ENCODE measurements around the gene ZDHHC21.

ZDHHC21 gene

GRCh38 chr9:14608540-14608939, 84.7 kb downstream of the ZDHHC21 start:
- no peak overlapping the region for H3K27ac Mint-ChIP-seq
- no peak for DNase-seq
- H3K4me1 Mint-ChIP-seq (ENCODE audit: low read depth), result no peaks in the 10 kb centered on the region
- H3K36me3 Mint-ChIP-seq (ENCODE audit: low read depth), result peaks cover 9% of the 10 kb centered on the region
- no peaks in the 10 kb centered on the region for H3K9me3 Mint-ChIP-seq
- H3K4me3 Mint-ChIP-seq, result no peak overlapping the region
- H3K27me3 Mint-ChIP-seq, result no peaks in the 10 kb centered on the region

- H3K27me3 Mint-ChIP-seq, result no peaks in the 10 kb centered on the region
- DNase-seq, result no peak
- H3K4me3 Mint-ChIP-seq, result no peak overlapping the region
- H3K4me1 Mint-ChIP-seq (ENCODE audit: low read depth), result no peaks in the 10 kb centered on the region
- H3K9me3 Mint-ChIP-seq, result peaks cover 23% of the 10 kb centered on the region
- H3K36me3 Mint-ChIP-seq (ENCODE audit: low read depth), result peaks cover 31% of the 10 kb centered on the region
- no peak overlapping the region for H3K27ac Mint-ChIP-seq
Observed at GRCh38 chr9:14597171-14597799, 95.9 kb downstream of the ZDHHC21 start.

GRCh38 chr9:14593406-14593805, 99.8 kb downstream of the ZDHHC21 start:
- no peak overlapping the region for H3K27ac Mint-ChIP-seq
- peaks cover 30% of the 10 kb centered on the region for H3K36me3 Mint-ChIP-seq (ENCODE audit: low read depth)
- H3K27me3 Mint-ChIP-seq, result no peaks in the 10 kb centered on the region
- H3K4me3 Mint-ChIP-seq, result no peak overlapping the region
- DNase-seq, result no peak
- H3K9me3 Mint-ChIP-seq, result peaks cover 8% of the 10 kb centered on the region
- no peaks in the 10 kb centered on the region for H3K4me1 Mint-ChIP-seq (ENCODE audit: low read depth)

GRCh38 chr9:14591411-14591810, 101.8 kb downstream of the ZDHHC21 start:
- H3K4me3 Mint-ChIP-seq, result no peak overlapping the region
- peaks cover 8% of the 10 kb centered on the region for H3K9me3 Mint-ChIP-seq
- peaks cover 31% of the 10 kb centered on the region for H3K36me3 Mint-ChIP-seq (ENCODE audit: low read depth)

GRCh38 chr9:14585730-14586473, 107.3 kb downstream of the ZDHHC21 start:
- H3K36me3 Mint-ChIP-seq (ENCODE audit: low read depth), result peaks cover 10% of the 10 kb centered on the region
- H3K4me1 Mint-ChIP-seq (ENCODE audit: low read depth), result peaks cover 12% of the 10 kb centered on the region
- H3K4me3 Mint-ChIP-seq, result no peak overlapping the region
- DNase-seq, result no peak
- H3K9me3 Mint-ChIP-seq, result peaks cover 5% of the 10 kb centered on the region
- H3K27me3 Mint-ChIP-seq, result peaks cover 9% of the 10 kb centered on the region
- no peak overlapping the region for H3K27ac Mint-ChIP-seq

More at GRCh38 chr9:14591411-14591810, 101.8 kb downstream of the ZDHHC21 start:
- Mint-ChIP-seq H3K27me3 (no peaks in the 10 kb centered on the region), H3K4me1 (ENCODE audit: low read depth) (no peaks in the 10 kb centered on the region), H3K27ac (no peak overlapping the region)
- no peak for DNase-seq

GRCh38 chr9:14584571-14584970, 108.7 kb downstream of the ZDHHC21 start:
- peaks cover 12% of the 10 kb centered on the region for H3K4me1 Mint-ChIP-seq (ENCODE audit: low read depth)
- DNase-seq, result no peak
- H3K36me3 Mint-ChIP-seq (ENCODE audit: low read depth), result peaks cover 10% of the 10 kb centered on the region
- H3K4me3 Mint-ChIP-seq, result no peak overlapping the region
- peaks cover 9% of the 10 kb centered on the region for H3K27me3 Mint-ChIP-seq
- no peak overlapping the region for H3K27ac Mint-ChIP-seq
- H3K9me3 Mint-ChIP-seq, result peaks cover 5% of the 10 kb centered on the region

- Mint-ChIP-seq H3K9me3 (peaks cover 12% of the 10 kb centered on the region), H3K4me3 (no peak overlapping the region), H3K4me1 (ENCODE audit: low read depth) (no peaks in the 10 kb centered on the region), H3K27me3 (peaks cover 10% of the 10 kb centered on the region), H3K36me3 (ENCODE audit: low read depth) (no peaks in the 10 kb centered on the region), H3K27ac (no peak overlapping the region)
- DNase-seq, result no peak
Observed at GRCh38 chr9:14578030-14578429, 115.2 kb downstream of the ZDHHC21 start.

GRCh38 chr9:14574173-14574572, 119.1 kb downstream of the ZDHHC21 start:
- H3K9me3 Mint-ChIP-seq, result peaks cover 15% of the 10 kb centered on the region
- no peak overlapping the region for H3K27ac Mint-ChIP-seq
- no peaks in the 10 kb centered on the region for H3K36me3 Mint-ChIP-seq (ENCODE audit: low read depth)
- H3K27me3 Mint-ChIP-seq, result peaks cover 4% of the 10 kb centered on the region
- no peaks in the 10 kb centered on the region for H3K4me1 Mint-ChIP-seq (ENCODE audit: low read depth)
- H3K4me3 Mint-ChIP-seq, result no peak overlapping the region
- no peak for DNase-seq

- Mint-ChIP-seq H3K27me3 (peaks cover 4% of the 10 kb centered on the region), H3K4me1 (ENCODE audit: low read depth) (no peaks in the 10 kb centered on the region), H3K4me3 (no peak overlapping the region), H3K36me3 (ENCODE audit: low read depth) (no peaks in the 10 kb centered on the region), H3K27ac (no peak overlapping the region), H3K9me3 (peaks cover 13% of the 10 kb centered on the region)
- DNase-seq, result no peak
Observed at GRCh38 chr9:14573319-14573718, 119.9 kb downstream of the ZDHHC21 start.

GRCh38 chr9:14565352-14566016, 127.7 kb downstream of the ZDHHC21 start:
- no peaks in the 10 kb centered on the region for H3K36me3 Mint-ChIP-seq (ENCODE audit: low read depth)

GRCh38 chr9:14563902-14564624, 129.2 kb downstream of the ZDHHC21 start:
- Mint-ChIP-seq H3K4me1 (ENCODE audit: low read depth) (peaks cover 9% of the 10 kb centered on the region), H3K9me3 (peaks cover 7% of the 10 kb centered on the region), H3K4me3 (no peak overlapping the region), H3K27ac (no peak overlapping the region), H3K36me3 (ENCODE audit: low read depth) (no peaks in the 10 kb centered on the region), H3K27me3 (peaks cover 9% of the 10 kb centered on the region)
- DNase-seq, result no peak

More at GRCh38 chr9:14565352-14566016, 127.7 kb downstream of the ZDHHC21 start:
- no peak overlapping the region for H3K27ac Mint-ChIP-seq
- peaks cover 13% of the 10 kb centered on the region for H3K9me3 Mint-ChIP-seq
- H3K4me1 Mint-ChIP-seq (ENCODE audit: low read depth), result peaks cover 4% of the 10 kb centered on the region
- no peak overlapping the region for H3K4me3 Mint-ChIP-seq
- no peak for DNase-seq
- peaks cover 9% of the 10 kb centered on the region for H3K27me3 Mint-ChIP-seq

GRCh38 chr9:14561929-14562405, 131.3 kb downstream of the ZDHHC21 start:
- Mint-ChIP-seq H3K27ac (no peak overlapping the region), H3K36me3 (ENCODE audit: low read depth) (no peaks in the 10 kb centered on the region), H3K9me3 (peaks cover 4% of the 10 kb centered on the region), H3K4me3 (no peak overlapping the region), H3K27me3 (peaks cover 9% of the 10 kb centered on the region), H3K4me1 (ENCODE audit: low read depth) (peaks cover 9% of the 10 kb centered on the region)
- DNase-seq, result no peak

Measured in activated T-cell treated with anti-CD3 and anti-CD28 coated beads, Interleukin-2, amount 50 U/mL, for 24 hours (primary cell).